D721Med (cell line): Measurements from ENCODE around the gene SHFL.
A peak's percentile ranks its signal among the peaks of the same experiment; 100 is the strongest.

ENCODE experiments used
- DNase-seq: peaks from one replicate; pipeline ENCODE4 v3.0.0; 2011; ENCODE audit warnings: low spot score; ENCODE audit not compliant: insufficient read length
- FAIRE-seq: peaks from 2 replicates; lab custom pipeline; 2011; peaks lifted over from hg19 to GRCh38; lab: Jason Lieb, UNC
- TF ChIP-seq, protein P1 (sequence below): IDR thresholded peaks from 2 replicates; pipeline ENCODE4 v1.5.1; 2012; ENCODE audit warnings: mild to moderate bottlenecking, control low read depth; ENCODE audit not compliant: insufficient read depth; ENCODE audit errors: missing control alignments

SHFL gene

DNA sequence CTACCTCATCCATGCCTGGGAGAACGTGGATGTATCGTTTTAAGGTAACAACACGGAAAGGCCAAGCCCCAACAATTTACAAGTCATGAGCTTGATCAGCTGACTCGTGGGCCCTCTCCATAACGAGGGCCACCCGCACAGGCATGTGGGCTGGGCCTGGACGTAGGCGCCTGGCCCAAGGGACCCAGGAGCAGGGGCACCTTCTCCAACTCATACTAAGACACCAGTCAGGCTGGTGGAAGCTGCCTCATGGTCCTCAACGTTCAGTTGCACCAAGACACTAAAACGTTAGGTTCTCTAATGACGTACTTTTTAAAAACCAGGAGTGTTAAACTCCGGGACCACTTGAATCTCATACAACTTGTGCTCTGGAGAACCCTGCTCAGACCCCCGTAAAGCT lies 55.4 kb downstream of the SHFL start:
- TF ChIP-seq, protein P1, sequence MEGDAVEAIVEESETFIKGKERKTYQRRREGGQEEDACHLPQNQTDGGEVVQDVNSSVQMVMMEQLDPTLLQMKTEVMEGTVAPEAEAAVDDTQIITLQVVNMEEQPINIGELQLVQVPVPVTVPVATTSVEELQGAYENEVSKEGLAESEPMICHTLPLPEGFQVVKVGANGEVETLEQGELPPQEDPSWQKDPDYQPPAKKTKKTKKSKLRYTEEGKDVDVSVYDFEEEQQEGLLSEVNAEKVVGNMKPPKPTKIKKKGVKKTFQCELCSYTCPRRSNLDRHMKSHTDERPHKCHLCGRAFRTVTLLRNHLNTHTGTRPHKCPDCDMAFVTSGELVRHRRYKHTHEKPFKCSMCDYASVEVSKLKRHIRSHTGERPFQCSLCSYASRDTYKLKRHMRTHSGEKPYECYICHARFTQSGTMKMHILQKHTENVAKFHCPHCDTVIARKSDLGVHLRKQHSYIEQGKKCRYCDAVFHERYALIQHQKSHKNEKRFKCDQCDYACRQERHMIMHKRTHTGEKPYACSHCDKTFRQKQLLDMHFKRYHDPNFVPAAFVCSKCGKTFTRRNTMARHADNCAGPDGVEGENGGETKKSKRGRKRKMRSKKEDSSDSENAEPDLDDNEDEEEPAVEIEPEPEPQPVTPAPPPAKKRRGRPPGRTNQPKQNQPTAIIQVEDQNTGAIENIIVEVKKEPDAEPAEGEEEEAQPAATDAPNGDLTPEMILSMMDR: no peak
- no peak for DNase-seq
- FAIRE-seq: no peak

DNA sequence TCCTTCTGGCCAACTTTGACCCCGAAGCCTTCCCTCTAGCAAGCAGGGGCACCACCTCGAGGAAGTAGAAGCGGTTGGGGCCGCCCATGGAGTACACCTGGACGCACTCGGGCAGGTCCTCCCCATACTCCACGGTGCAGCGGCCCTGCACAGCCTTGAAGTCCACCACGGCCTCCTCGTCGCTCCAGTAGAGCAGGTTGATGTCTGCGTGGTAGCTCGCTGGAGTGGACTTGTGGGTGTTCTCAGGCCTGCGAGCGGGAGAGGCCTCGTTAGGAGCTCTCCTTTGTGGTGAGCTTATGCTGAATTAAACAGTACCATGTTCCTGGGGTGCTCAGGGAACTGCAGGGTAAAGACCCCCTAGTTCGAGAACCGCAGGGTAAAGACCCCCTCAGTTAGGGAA lies 55.9 kb downstream of the SHFL start:
- DNase-seq (peak; percentile 13), FAIRE-seq (no peak)
- TF ChIP-seq, protein P1: no peak
